ENCODE measurements around the gene SAMM50. TPM values are rescaled to one million over a fixed set of nuclear protein-coding genes. Genes with fewer than 3 reads are reported as not detected.

SAMM50 gene
- total RNA-seq: 10 to 100 TPM; 27.1 to 40.4 (median 33.2) TPM
- 34.0 TPM for total RNA-seq (2013)
- total RNA-seq: 19.6 to 68.7 (median 32.0) reads per million in 29 experiments

DNA sequence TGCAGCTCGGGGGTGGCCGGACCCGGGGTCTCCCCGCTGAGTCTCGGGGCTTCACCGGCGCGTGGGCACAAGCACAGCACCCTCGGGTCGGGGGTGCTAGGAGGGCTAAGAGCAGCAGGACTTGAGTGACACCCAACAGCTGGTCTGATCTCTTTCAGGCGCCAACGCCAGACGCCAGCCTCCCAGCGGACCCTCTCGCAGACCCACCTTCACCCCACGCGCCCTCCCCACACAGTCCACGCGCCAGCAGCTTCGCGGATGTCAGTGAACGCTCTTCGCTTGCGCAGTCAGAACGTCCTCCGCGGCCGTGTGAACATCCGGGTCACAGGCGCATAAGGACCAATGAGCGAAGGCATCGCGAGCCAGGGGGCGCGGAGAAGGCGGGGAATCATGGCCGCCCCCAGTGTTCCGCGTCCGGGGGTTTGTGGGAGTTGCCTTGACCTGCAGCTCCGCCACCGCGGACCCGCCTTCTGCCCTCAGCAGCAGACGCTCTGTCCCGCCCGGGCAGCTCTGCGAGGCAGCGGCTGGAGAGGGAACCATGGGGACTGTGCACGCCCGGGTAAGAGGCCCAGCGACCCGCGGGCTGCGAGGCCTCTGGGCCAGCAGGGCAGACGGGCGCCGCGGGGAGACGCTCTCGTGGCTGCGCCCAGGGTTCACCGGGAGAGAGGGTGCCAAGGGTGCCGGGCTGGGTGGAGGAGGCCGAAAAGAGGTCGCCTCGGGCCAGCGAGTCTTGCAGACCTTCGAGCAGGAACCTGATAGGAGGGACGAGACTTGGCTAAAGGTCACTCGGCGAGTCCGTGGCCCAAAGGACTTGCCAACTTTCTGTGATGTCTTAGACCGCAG is at the start of gene SAMM50:
SAMM50 (plus strand) TSS at position 403 of the 843 bp plus-strand sequence; CDS start at position 539, 136 bp downstream.
- peaks cover 13% of the 10 kb centered on the region for H3K36me3 Mint-ChIP-seq
- Histone ChIP-seq H3K9me3 (no peaks in the 10 kb centered on the region), H3K27me3 (replicated peaks in 1 of 2; ENCODE audit: control insufficient read depth in 2 of 2, extremely low read depth in 1 of 2, insufficient read depth in 2 of 2, low read length in 1 of 2) (peaks cover 0 to 11% of the 10 kb centered on the region in 2 experiments), H3K36me3 (ENCODE audit: control insufficient read depth in 2 of 2, extremely low read depth in 1 of 2, insufficient read depth in 1 of 2, low read length in 1 of 2) (no peaks in the 10 kb centered on the region), H3K27ac (ENCODE audit: low read length) (peak within 1 kb of the TSS; percentile 72), H3K4me3 (ENCODE audit: control insufficient read depth in 1 of 2, extremely low read depth in 1 of 2, low read length in 1 of 2) (peak within 1 kb of the TSS; percentile 88 to 89), H3K4me1 (ENCODE audit: control insufficient read depth in 1 of 2, extremely low read depth in 1 of 2, insufficient read depth in 2 of 2, low read length in 2 of 2) (peaks cover 9 to 25% of the 10 kb centered on the region in 2 experiments)
- peak; percentile 97 to 98 (median 98) for ATAC-seq (replicated peaks in 1 of 4)
- ChIA-PET CTCF (interaction anchor here in 1 of 2 donors (1.8 kb wide), 1 partner anchor 9 kb away, joined by 9 read pairs; no protein-coding TSS in a partner anchor), POLR2A (interaction anchor here in 1 of 2 donors (1.2 kb wide), 1 partner anchor 23 kb away, joined by 3 read pairs; no protein-coding TSS in a partner anchor)
- H3K27ac Mint-ChIP-seq: peak within 1 kb of the TSS; percentile 94 to 95
- peak; percentile 81 to 94 (median 89) for DNase-seq
- H3K4me1 Mint-ChIP-seq: peaks cover 34 to 50% (median 37%) of the 10 kb centered on the region in 3 donors
- H3K4me3 Mint-ChIP-seq: peak within 1 kb of the TSS; percentile 92 to 99 (median 96)
- under 1% methylated on average over 73 of the region's 74 CpGs for WGBS (ENCODE audit: insufficient coverage)
- no peaks in the 10 kb centered on the region for H3K9me3 Mint-ChIP-seq
- peaks cover 5 to 9% of the 10 kb centered on the region in 2 donors for H3K27me3 Mint-ChIP-seq

DNA sequence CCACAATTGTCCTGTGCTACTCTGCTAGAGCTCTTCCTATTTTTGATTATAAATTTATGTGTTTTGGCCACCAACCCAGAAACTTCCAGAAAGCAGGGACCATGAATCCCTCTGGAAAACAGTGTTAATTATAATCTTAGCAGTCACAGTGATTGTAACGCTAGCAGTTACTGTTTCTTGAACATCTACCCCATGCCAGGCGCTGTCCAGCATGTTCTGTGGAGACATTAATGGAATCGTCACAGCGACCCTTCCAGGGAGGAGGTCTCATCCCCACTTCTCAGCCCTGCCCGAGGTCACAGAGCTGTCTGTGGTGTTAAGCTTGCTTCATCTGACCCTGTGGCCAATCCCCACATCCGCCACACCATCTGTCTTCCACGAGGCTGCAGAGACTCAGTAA is 49.6 kb upstream of the SAMM50 start:
- Histone ChIP-seq H3K36me3 (ENCODE audit: control insufficient read depth in 2 of 2, extremely low read depth in 1 of 2, insufficient read depth in 1 of 2, low read length in 1 of 2) (no peaks in the 10 kb centered on the region), H3K9me3 (no peaks in the 10 kb centered on the region), H3K27ac (ENCODE audit: low read length) (no peak overlapping the region), H3K27me3 (replicated peaks in 1 of 2; ENCODE audit: control insufficient read depth in 2 of 2, extremely low read depth in 1 of 2, insufficient read depth in 2 of 2, low read length in 1 of 2) (peaks cover 0 to 54% of the 10 kb centered on the region in 2 experiments), H3K4me1 (ENCODE audit: control insufficient read depth in 1 of 2, extremely low read depth in 1 of 2, insufficient read depth in 2 of 2, low read length in 2 of 2) (no peaks in the 10 kb centered on the region), H3K4me3 (ENCODE audit: control insufficient read depth in 1 of 2, extremely low read depth in 1 of 2, low read length in 1 of 2) (no peak overlapping the region)
- Mint-ChIP-seq H3K4me3 (no peak overlapping the region), H3K4me1 (no peaks in the 10 kb centered on the region), H3K36me3 (no peaks in the 10 kb centered on the region), H3K9me3 (no peaks in the 10 kb centered on the region), H3K27ac (no peak overlapping the region), H3K27me3 (peaks cover 15 to 35% of the 10 kb centered on the region in 2 donors)
- ATAC-seq (replicated peaks in 1 of 4) (no peak), DNase-seq (no peak)
- ChIA-PET POLR2A (interaction anchor here in 1 of 2 donors (0.7 kb wide), 1 partner anchor 34 kb away, joined by 11 read pairs; no protein-coding TSS in a partner anchor), CTCF (no interaction called here)
- 66% methylated on average over 4 of the region's 7 CpGs for WGBS (ENCODE audit: insufficient coverage)

DNA sequence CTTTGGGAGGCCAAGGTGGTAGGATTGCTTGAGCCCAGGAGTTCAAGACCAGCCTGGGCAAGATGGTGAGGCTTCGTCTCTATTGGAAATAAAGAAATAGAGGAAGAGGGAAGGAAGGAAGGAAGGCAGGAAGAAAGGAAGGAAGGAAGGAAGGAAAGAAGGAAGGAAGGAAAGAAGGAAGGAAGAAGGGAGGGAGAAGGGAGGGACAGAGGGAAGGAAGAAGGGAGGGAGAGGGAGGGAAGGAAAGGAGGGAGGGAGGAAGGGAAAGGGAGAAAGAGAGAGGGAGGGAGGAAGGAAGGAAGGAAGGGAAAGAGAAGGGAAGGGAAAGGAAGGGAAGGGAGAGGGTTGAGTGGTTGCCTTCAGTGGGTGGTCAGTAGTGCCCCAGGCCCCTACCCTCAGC is 45.5 kb upstream of the SAMM50 start:
- H3K27ac Mint-ChIP-seq: no peak overlapping the region
- H3K4me1 ChIP-seq (ENCODE audit: control insufficient read depth in 1 of 2, extremely low read depth in 1 of 2, insufficient read depth in 2 of 2, low read length in 2 of 2): no peaks in the 10 kb centered on the region
- no peaks in the 10 kb centered on the region for H3K4me1 Mint-ChIP-seq
- H3K27me3 ChIP-seq (replicated peaks in 1 of 2; ENCODE audit: control insufficient read depth in 2 of 2, extremely low read depth in 1 of 2, insufficient read depth in 2 of 2, low read length in 1 of 2): peaks cover 0 to 33% of the 10 kb centered on the region in 2 experiments
- H3K27me3 Mint-ChIP-seq: peaks cover 17 to 28% of the 10 kb centered on the region in 2 donors
- no peaks in the 10 kb centered on the region for H3K36me3 Mint-ChIP-seq
- no peaks in the 10 kb centered on the region for H3K9me3 Mint-ChIP-seq
- ChIA-PET CTCF (no interaction called here), POLR2A (no interaction called here)
- H3K27ac ChIP-seq (ENCODE audit: low read length): no peak overlapping the region
- DNase-seq (no peak), ATAC-seq (replicated peaks in 1 of 4) (no peak)
- H3K4me3 ChIP-seq (ENCODE audit: control insufficient read depth in 1 of 2, extremely low read depth in 1 of 2, low read length in 1 of 2): no peak overlapping the region
- H3K4me3 Mint-ChIP-seq: no peak overlapping the region
- no peaks in the 10 kb centered on the region for H3K9me3 ChIP-seq
- H3K36me3 ChIP-seq (ENCODE audit: control insufficient read depth in 2 of 2, extremely low read depth in 1 of 2, insufficient read depth in 1 of 2, low read length in 1 of 2): no peaks in the 10 kb centered on the region
- WGBS (ENCODE audit: insufficient coverage): no CpG with 5 or more reads among the region's 1 CpG

DNA sequence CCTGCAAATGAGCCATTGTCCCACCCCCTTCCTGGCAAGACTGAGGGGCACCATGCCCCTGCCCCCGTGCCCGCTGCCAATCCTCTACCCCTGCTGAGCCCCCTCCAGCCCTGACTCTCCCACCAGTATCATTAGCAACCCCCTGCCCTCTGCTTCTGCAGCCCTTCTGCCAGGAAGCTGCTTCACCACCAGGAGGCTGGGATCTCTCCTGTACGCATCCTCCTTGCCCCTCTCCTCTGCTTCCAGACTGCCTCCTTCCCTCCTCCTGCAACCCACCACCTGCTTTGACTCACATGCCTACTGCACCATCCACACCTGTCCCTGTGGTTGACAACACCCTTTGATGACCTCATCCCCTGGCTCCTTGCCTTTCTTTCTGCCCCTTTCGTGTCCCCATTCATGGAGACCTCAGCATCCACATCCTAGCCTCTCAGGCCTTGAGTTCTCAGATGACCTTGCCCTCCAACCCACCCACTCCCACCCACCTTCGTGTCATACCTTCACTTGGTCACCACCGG is 45.0 kb upstream of the SAMM50 start:
- Histone ChIP-seq H3K4me3 (ENCODE audit: control insufficient read depth in 1 of 2, extremely low read depth in 1 of 2, low read length in 1 of 2) (no peak overlapping the region), H3K9me3 (no peaks in the 10 kb centered on the region), H3K27ac (ENCODE audit: low read length) (no peak overlapping the region), H3K36me3 (ENCODE audit: control insufficient read depth in 2 of 2, extremely low read depth in 1 of 2, insufficient read depth in 1 of 2, low read length in 1 of 2) (no peaks in the 10 kb centered on the region), H3K27me3 (replicated peaks in 1 of 2; ENCODE audit: control insufficient read depth in 2 of 2, extremely low read depth in 1 of 2, insufficient read depth in 2 of 2, low read length in 1 of 2) (peaks cover 0 to 28% of the 10 kb centered on the region in 2 experiments), H3K4me1 (ENCODE audit: control insufficient read depth in 1 of 2, extremely low read depth in 1 of 2, insufficient read depth in 2 of 2, low read length in 2 of 2) (no peaks in the 10 kb centered on the region)
- DNase-seq (no peak), ATAC-seq (replicated peaks in 1 of 4) (no peak)
- Mint-ChIP-seq H3K4me1 (no peaks in the 10 kb centered on the region), H3K9me3 (no peaks in the 10 kb centered on the region), H3K27ac (no peak overlapping the region), H3K36me3 (no peaks in the 10 kb centered on the region), H3K27me3 (peaks cover 17 to 28% of the 10 kb centered on the region in 2 donors), H3K4me3 (no peak overlapping the region)
- 71% methylated on average over 5 of the region's 6 CpGs for WGBS (ENCODE audit: insufficient coverage)
- ChIA-PET POLR2A (no interaction called here), CTCF (interaction anchor here in 1 of 2 donors (0.6 kb wide), 1 partner anchor 37 kb away, joined by 3 read pairs; no protein-coding TSS in a partner anchor)

DNA sequence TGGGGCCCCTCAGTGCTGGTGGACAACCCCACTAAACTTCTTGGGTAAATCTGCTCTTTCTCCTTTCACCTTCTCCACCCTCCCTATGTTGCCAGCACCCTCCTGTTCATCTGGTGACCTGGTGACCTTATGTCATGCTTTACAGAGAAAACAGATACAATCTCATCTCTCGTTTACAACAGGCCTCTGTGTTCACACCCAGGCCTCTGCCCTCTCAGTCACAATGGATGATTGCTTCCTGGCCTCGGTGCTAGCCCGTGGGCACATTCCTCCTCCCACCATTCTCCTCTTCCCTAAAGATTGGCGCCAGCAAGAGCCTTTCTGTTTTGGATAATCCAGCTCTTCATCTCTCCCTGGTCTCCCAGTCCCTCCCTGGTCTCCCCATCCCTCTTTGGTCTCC is 43.9 kb upstream of the SAMM50 start:
- H3K27ac Mint-ChIP-seq: no peak overlapping the region
- H3K27ac ChIP-seq (ENCODE audit: low read length): no peak overlapping the region
- H3K9me3 Mint-ChIP-seq: no peaks in the 10 kb centered on the region
- H3K4me1 Mint-ChIP-seq: no peaks in the 10 kb centered on the region
- WGBS (ENCODE audit: insufficient coverage): 23% methylated on average over 4 of the region's 4 CpGs
- POLR2A ChIA-PET: no interaction called here
- peaks cover 0 to 21% of the 10 kb centered on the region in 2 experiments for H3K27me3 ChIP-seq (replicated peaks in 1 of 2; ENCODE audit: control insufficient read depth in 2 of 2, extremely low read depth in 1 of 2, insufficient read depth in 2 of 2, low read length in 1 of 2)
- CTCF ChIA-PET: no interaction called here
- peaks cover 10 to 21% of the 10 kb centered on the region in 2 donors for H3K27me3 Mint-ChIP-seq
- H3K36me3 Mint-ChIP-seq: no peaks in the 10 kb centered on the region
- no peak overlapping the region for H3K4me3 ChIP-seq (ENCODE audit: control insufficient read depth in 1 of 2, extremely low read depth in 1 of 2, low read length in 1 of 2)
- H3K9me3 ChIP-seq: no peaks in the 10 kb centered on the region
- H3K4me3 Mint-ChIP-seq: no peak overlapping the region
- no peak for ATAC-seq (replicated peaks in 1 of 4)
- H3K4me1 ChIP-seq (ENCODE audit: control insufficient read depth in 1 of 2, extremely low read depth in 1 of 2, insufficient read depth in 2 of 2, low read length in 2 of 2): no peaks in the 10 kb centered on the region
- H3K36me3 ChIP-seq (ENCODE audit: control insufficient read depth in 2 of 2, extremely low read depth in 1 of 2, insufficient read depth in 1 of 2, low read length in 1 of 2): no peaks in the 10 kb centered on the region
- no peak for DNase-seq

DNA sequence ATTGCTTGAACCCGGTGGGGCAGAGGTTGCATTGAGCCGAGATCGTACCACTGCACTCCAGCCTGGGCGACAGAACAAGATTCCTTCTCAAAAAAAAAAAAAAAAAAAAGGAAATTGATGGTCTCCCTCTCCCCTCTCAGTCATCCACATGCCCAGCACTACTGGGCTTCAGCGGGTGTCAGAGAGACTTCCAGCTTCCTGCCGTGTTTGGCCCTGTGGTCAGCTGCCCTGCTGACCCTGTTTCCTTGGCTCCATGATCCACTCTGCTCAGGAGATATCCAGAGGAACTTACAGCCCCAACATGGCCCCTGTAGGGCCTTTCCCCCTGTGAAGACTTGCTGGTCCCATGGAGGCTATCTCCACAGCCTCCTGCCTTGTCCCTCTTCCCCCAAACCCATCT is 37.7 kb upstream of the SAMM50 start:
- no peaks in the 10 kb centered on the region for H3K4me1 Mint-ChIP-seq
- Histone ChIP-seq H3K36me3 (ENCODE audit: control insufficient read depth in 2 of 2, extremely low read depth in 1 of 2, insufficient read depth in 1 of 2, low read length in 1 of 2) (no peaks in the 10 kb centered on the region), H3K27me3 (replicated peaks in 1 of 2; ENCODE audit: control insufficient read depth in 2 of 2, extremely low read depth in 1 of 2, insufficient read depth in 2 of 2, low read length in 1 of 2) (peaks cover 0 to 39% of the 10 kb centered on the region in 2 experiments), H3K4me1 (ENCODE audit: control insufficient read depth in 1 of 2, extremely low read depth in 1 of 2, insufficient read depth in 2 of 2, low read length in 2 of 2) (no peaks in the 10 kb centered on the region), H3K4me3 (ENCODE audit: control insufficient read depth in 1 of 2, extremely low read depth in 1 of 2, low read length in 1 of 2) (no peak overlapping the region), H3K9me3 (no peaks in the 10 kb centered on the region), H3K27ac (ENCODE audit: low read length) (no peak overlapping the region)
- DNase-seq: no peak
- no peak overlapping the region for H3K4me3 Mint-ChIP-seq
- WGBS (ENCODE audit: insufficient coverage): 24% methylated on average over 2 of the region's 6 CpGs
- ChIA-PET POLR2A (no interaction called here), CTCF (interaction anchor here in 1 of 2 donors (0.6 kb wide), 1 partner anchor 612 kb away, joined by 3 read pairs; no protein-coding TSS in a partner anchor)
- no peaks in the 10 kb centered on the region for H3K36me3 Mint-ChIP-seq
- H3K9me3 Mint-ChIP-seq: no peaks in the 10 kb centered on the region
- peaks cover 34 to 36% of the 10 kb centered on the region in 2 donors for H3K27me3 Mint-ChIP-seq
- H3K27ac Mint-ChIP-seq: peak overlapping the region in 1 of 2 donors; percentile 52
- ATAC-seq (replicated peaks in 1 of 4): no peak
